DOHH2 (cell line): ENCODE measurements around the gene MAPK12.

ENCODE experiments used
- H3F3A ChIP-seq: fragments of 200-600 bp; sonication (generic), shearing (Covaris generic); 2 replicates; pipeline ENCODE4 v1.6.0; 2016; ENCODE audit warnings: antibody characterized with exemption, mild to moderate bottlenecking; ENCODE audit not compliant: control insufficient read depth, insufficient read depth
- H3K27ac ChIP-seq: fragments of 200-600 bp; sonication (generic); 2 replicates; pipeline ENCODE4 v1.5.1; 2014; ENCODE audit warnings: low read depth, mild to moderate bottlenecking, low read length, moderate library complexity
- H3K27me3 ChIP-seq: fragments of 200-600 bp; sonication (generic); 2 replicates; pipeline ENCODE4 v1.6.1; 2014; ENCODE audit warnings: mild to moderate bottlenecking, low read length, mixed read lengths; ENCODE audit not compliant: control insufficient read depth
- H3K36me3 ChIP-seq: fragments of 200-600 bp; sonication (generic); 2 replicates; pipeline ENCODE4 v1.6.1; 2014; ENCODE audit warnings: mild to moderate bottlenecking, low read length, moderate library complexity, mixed read lengths; ENCODE audit not compliant: control insufficient read depth
- H3K4me1 ChIP-seq: fragments of 200-600 bp; sonication (generic); 2 replicates; pipeline ENCODE4 v1.6.1; 2014; ENCODE audit warnings: mild to moderate bottlenecking, low read length, mixed read lengths; ENCODE audit not compliant: control insufficient read depth
- H3K4me2 ChIP-seq: fragments of 200-600 bp; sonication (generic); 2 replicates; pipeline ENCODE4 v1.6.0; 2014; ENCODE audit warnings: mild to moderate bottlenecking, low read length, moderate library complexity
- H3K4me3 ChIP-seq: fragments of 200-600 bp; sonication (generic); 2 replicates; pipeline ENCODE4 v1.5.1; 2014; ENCODE audit warnings: mild to moderate bottlenecking, low read length, mixed read lengths
- H3K79me2 ChIP-seq: fragments of 200-600 bp; sonication (generic); 2 replicates; pipeline ENCODE4 v1.6.1; 2014; ENCODE audit warnings: mild to moderate bottlenecking, low read length, mixed read lengths; ENCODE audit not compliant: control insufficient read depth
- H3K9me2 ChIP-seq: fragments of 200-600 bp; sonication (generic); replicated peaks from 2 replicates; pipeline ENCODE4 v1.6.1; 2014; ENCODE audit warnings: mild to moderate bottlenecking, low read length, mixed read lengths; ENCODE audit not compliant: control insufficient read depth
- H3K9me3 ChIP-seq: fragments of 200-600 bp; sonication (generic); 2 replicates; pipeline ENCODE4 v1.6.1; 2014; ENCODE audit warnings: antibody characterized with exemption, low read length, mixed read lengths; ENCODE audit not compliant: control insufficient read depth, insufficient read depth
- H4K20me1 ChIP-seq: fragments of 200-600 bp; sonication (generic); 2 replicates; pipeline ENCODE4 v1.6.0; 2014; ENCODE audit warnings: low read depth, mild to moderate bottlenecking, antibody characterized with exemption, low read length, moderate library complexity; ENCODE audit not compliant: control insufficient read depth, insufficient read depth
- CTCF ChIP-seq: fragments of 200-600 bp; sonication (generic); IDR thresholded peaks from one replicate; pipeline ENCODE4 v1.5.1; 2014; ENCODE audit warnings: antibody characterized with exemption, mild to moderate bottlenecking, low read depth, low read length; ENCODE audit not compliant: poor library complexity, severe bottlenecking
- EZH2phosphoT487 ChIP-seq: fragments of 200-600 bp; sonication (generic); IDR thresholded peaks from 2 replicates; pipeline ENCODE4 v1.6.1; 2017; ENCODE audit warnings: borderline replicate concordance, mild to moderate bottlenecking, antibody characterized with exemption, low read length, moderate library complexity, mixed read lengths

MAPK12 gene

GRCh38 chr22:50281957-50282356, 20.5 kb upstream of the MAPK12 start:
- Histone ChIP-seq H3K27me3 (no peaks in the 10 kb centered on the region), H4K20me1 (no peaks in the 10 kb centered on the region), H3F3A (no peaks in the 10 kb centered on the region), H3K79me2 (no peaks in the 10 kb centered on the region), H3K9me3 (no peaks in the 10 kb centered on the region), H3K4me1 (no peaks in the 10 kb centered on the region), H3K36me3 (peaks cover 77% of the 10 kb centered on the region), H3K4me2 (no peak overlapping the region), H3K27ac (no peak overlapping the region), H3K9me2 (no peaks in the 10 kb centered on the region), H3K4me3 (no peak overlapping the region)
- TF ChIP-seq EZH2phosphoT487 (no peak), CTCF (no peak)

GRCh38 chr22:50281384-50281760, 19.9 kb upstream of the MAPK12 start:
- Histone ChIP-seq H3K9me2 (no peaks in the 10 kb centered on the region), H3K27me3 (no peaks in the 10 kb centered on the region), H4K20me1 (no peaks in the 10 kb centered on the region), H3F3A (peaks cover 5% of the 10 kb centered on the region; the same call in 1 of the 2 replicates), H3K4me1 (peaks cover 4% of the 10 kb centered on the region), H3K27ac (no peak overlapping the region), H3K4me3 (no peak overlapping the region), H3K4me2 (no peak overlapping the region), H3K36me3 (peaks cover 77% of the 10 kb centered on the region), H3K9me3 (peaks cover 1% of the 10 kb centered on the region; the same call in 1 of the 2 replicates), H3K79me2 (no peaks in the 10 kb centered on the region)
- TF ChIP-seq CTCF (no peak), EZH2phosphoT487 (no peak)

GRCh38 chr22:50280708-50281383, 19.4 kb upstream of the MAPK12 start:
- Histone ChIP-seq H3K4me3 (no peak overlapping the region), H3K27me3 (no peaks in the 10 kb centered on the region), H3K36me3 (peaks cover 77% of the 10 kb centered on the region), H3K27ac (no peak overlapping the region), H3K9me2 (no peaks in the 10 kb centered on the region), H3K4me2 (no peak overlapping the region), H3K79me2 (no peaks in the 10 kb centered on the region), H3K9me3 (peaks cover 6% of the 10 kb centered on the region; the same call in 1 of the 2 replicates), H3K4me1 (peaks cover 9% of the 10 kb centered on the region), H4K20me1 (no peaks in the 10 kb centered on the region), H3F3A (peaks cover 7% of the 10 kb centered on the region; the same call in 1 of the 2 replicates)
- no peak for TF ChIP-seq EZH2phosphoT487
- TF ChIP-seq CTCF, result no peak
